Measurements from ENCODE around the gene RALGDS. TPM values are rescaled to one million over a fixed set of nuclear protein-coding genes. Genes with fewer than 3 reads are reported as not detected.
"Not testable (repeated sequence)": the region's sequence is repeated elsewhere in the genome, so short reads cannot be mapped to it uniquely, and the experiment has no call there.

The RALGDS gene
- total and polyA plus RNA-seq, 2 experiments from 2014 or later = 50.4 to 58.3 TPM

DNA sequence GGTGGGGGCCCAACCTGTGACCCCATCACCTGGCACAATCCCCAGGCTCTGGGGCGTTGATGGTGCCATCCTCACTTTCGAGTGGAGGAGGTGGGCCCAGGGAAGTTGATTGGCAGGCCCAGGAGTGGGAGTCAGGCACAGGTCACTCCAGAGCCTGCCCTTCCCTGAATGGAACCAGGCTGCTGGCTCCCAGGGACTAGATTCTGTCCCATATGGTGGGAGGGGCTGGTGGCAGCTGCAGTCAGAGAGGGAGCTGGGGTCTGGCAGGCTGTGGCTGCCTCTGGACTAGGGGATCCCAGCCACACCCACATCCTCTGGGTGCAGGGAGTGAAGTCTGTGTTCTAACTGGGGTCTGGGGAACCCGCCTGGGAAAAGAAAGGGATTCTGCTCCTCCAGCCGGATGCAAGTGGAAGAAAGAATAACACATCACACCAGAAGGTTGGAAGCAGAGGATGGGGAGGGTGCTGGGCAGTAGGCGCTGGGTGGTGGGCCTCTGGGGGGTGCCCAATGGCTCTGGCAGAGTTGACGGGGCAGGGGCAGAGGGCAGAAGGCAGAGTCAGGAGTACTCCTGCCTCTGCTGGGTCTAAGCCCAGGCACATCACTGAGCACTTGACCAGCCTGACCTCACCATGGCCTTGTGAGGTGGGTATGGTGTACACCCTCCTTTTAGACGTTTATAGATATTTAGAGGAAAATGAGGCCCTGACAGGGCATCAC, 33.5 kb downstream of the RALGDS start:
- Histone ChIP-seq H3K4me3 (no peak overlapping the region), H3K27ac (no peak overlapping the region), H3K9me3 (ENCODE audit: low read depth) (no peaks in the 10 kb centered on the region), H3K27me3 (no peaks in the 10 kb centered on the region), H3K4me1 (ENCODE audit: low read depth) (peaks cover 6% of the 10 kb centered on the region), H3K36me3 (no peaks in the 10 kb centered on the region)
- no peak for TF ChIP-seq CTCF (IDR thresholded peaks at IDR 0.05; ENCODE audit: low read depth, low read length)
- no peak for DNase-seq (ENCODE audit: low read depth in 1 of 2, low spot score in 1 of 2)

- no peak for DNase-seq (ENCODE audit: low read depth in 1 of 2, low spot score in 1 of 2)
- Histone ChIP-seq H3K27me3 (no peaks in the 10 kb centered on the region), H3K4me1 (ENCODE audit: low read depth) (peaks cover 6% of the 10 kb centered on the region), H3K36me3 (no peaks in the 10 kb centered on the region), H3K4me3 (no peak overlapping the region), H3K9me3 (ENCODE audit: low read depth) (no peaks in the 10 kb centered on the region), H3K27ac (no peak overlapping the region)
- no peak for TF ChIP-seq CTCF (IDR thresholded peaks at IDR 0.05; ENCODE audit: low read depth, low read length)
Observed at GRCh38 chr9:133086894-133087293, 34.1 kb downstream of the RALGDS start.

- H3K27me3 ChIP-seq; H3K9me3 ChIP-seq (ENCODE audit: low read depth); H3K4me1 ChIP-seq (ENCODE audit: low read depth); H3K27ac ChIP-seq; DNase-seq (ENCODE audit: low read depth in 1 of 2, low spot score in 1 of 2); H3K4me3 ChIP-seq; H3K36me3 ChIP-seq: not testable (repeated sequence)
Observed at GRCh38 chr9:133086212-133086860, 34.7 kb downstream of the RALGDS start.

- not testable (repeated sequence) for DNase-seq (ENCODE audit: low read depth in 1 of 2, low spot score in 1 of 2); H3K36me3 ChIP-seq; H3K4me3 ChIP-seq; H3K9me3 ChIP-seq (ENCODE audit: low read depth); H3K4me1 ChIP-seq (ENCODE audit: low read depth); H3K27ac ChIP-seq; H3K27me3 ChIP-seq
Observed at GRCh38 chr9:133083688-133084087, 37.4 kb downstream of the RALGDS start.

DNA sequence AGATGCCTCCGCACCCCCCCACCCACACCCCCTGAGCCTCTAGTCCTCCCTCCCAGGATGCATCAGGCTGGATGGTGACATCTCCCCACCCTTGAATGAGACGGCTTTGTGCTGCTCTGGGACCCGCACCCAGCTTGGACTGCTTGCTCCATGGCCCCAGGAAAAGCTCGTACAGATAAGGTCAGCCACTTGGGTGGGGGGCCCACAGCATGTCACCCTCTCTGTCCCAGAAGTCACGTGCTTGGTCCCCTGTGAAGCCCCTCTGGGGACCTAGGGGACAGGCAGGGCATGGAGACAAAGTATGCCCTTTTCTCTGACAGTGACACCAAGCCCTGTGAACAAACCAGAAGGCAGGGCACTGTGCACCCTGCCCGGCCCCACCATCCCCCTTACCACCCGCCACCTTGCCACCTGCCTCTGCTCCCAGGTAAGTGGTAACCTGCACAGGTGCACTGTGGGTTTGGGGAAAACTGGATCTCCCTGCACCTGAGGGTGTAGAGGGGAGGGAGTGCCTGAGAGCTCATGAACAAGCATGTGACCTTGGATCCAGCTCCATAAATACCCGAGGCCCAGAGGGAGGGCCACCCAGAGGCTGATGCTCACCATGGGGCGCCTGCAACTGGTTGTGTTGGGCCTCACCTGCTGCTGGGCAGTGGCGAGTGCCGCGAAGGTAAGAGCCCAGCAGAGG, 38.9 kb downstream of the RALGDS start:
- not testable (repeated sequence) for H3K27me3 ChIP-seq; DNase-seq (ENCODE audit: low read depth in 1 of 2, low spot score in 1 of 2); H3K4me3 ChIP-seq; H3K9me3 ChIP-seq (ENCODE audit: low read depth); H3K4me1 ChIP-seq (ENCODE audit: low read depth); H3K36me3 ChIP-seq; H3K27ac ChIP-seq

DNA sequence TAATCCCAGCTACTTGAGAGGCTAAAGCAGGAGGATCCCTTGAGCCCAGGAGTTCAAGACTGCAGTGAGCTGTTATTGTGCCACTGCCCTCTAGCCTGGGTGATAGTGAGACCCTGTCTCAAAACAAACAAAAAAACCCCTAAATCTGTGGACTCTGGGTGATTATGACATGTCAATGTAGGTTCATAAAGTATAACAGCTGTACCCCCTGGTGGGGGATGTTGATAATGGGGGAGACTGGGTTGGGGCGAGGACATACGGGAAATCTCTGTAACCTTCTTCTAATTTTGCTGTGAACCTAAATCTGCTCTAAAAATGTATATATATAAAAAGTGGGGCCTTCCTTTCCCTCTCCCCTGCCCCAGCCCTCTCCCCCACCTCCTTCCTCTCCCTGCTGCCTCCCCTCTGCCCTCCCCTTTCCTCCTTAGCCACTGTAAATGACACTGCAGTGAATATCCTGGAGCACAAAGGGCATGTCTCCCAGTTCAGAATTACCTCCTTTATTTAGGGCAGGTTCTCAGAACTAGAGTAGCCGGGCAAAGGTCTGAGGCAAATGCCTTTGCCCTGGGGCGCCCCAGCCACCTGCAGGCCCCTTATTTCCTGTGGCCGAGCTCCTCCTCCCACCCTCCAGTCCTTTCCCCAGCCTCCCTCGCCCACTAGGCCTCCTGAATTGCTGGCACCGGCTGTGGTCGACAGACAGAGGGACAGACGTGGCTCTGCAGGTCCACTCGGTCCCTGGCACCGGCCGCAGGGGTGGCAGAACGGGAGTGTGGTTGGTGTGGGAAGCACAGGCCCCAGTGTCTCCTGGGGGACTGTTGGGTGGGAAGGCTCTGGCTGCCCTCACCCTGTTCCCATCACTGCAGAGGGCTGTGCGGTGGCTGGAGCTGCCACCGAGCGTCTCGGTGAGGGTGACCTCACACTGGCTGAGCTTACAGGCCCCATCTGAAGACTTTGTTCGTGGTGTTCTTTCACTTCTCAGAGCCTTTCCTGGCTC, 40.0 kb downstream of the RALGDS start:
- H3K9me3 ChIP-seq (ENCODE audit: low read depth); H3K4me3 ChIP-seq; H3K4me1 ChIP-seq (ENCODE audit: low read depth); H3K36me3 ChIP-seq; H3K27ac ChIP-seq; DNase-seq (ENCODE audit: low read depth in 1 of 2, low spot score in 1 of 2); H3K27me3 ChIP-seq: not testable (repeated sequence)

DNA sequence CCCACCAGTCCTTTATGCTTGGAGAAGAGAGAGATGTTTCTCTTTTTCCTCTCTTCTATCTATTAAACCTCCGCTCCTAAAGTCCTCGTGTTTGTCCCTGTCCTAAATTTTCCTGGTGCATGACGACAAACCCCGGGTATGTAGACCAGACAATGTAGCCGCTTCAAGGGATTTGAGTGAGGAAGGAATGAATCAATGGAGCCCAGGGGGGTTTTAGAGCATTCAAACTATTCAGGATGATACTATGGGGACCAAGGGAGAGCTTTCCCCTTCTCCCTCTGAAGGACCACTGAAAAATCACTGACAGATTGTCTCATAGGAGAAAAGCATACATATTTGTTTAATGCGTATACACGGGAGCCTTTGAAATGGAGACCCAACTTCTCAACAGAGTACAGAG, 40.9 kb downstream of the RALGDS start:
- H3K27ac ChIP-seq = no peak overlapping the region
- DNase-seq (ENCODE audit: low read depth in 1 of 2, low spot score in 1 of 2) = no peak
- H3K4me3 ChIP-seq = no peak overlapping the region
- H3K27me3 ChIP-seq = no peaks in the 10 kb centered on the region
- no peaks in the 10 kb centered on the region for H3K9me3 ChIP-seq (ENCODE audit: low read depth)
- no peak for TF ChIP-seq CTCF (IDR thresholded peaks at IDR 0.05; ENCODE audit: low read depth, low read length)
- no peaks in the 10 kb centered on the region for H3K4me1 ChIP-seq (ENCODE audit: low read depth)
- no peaks in the 10 kb centered on the region for H3K36me3 ChIP-seq

Data from cardiac muscle cell (in vitro differentiated cells and primary cell).